Measurements from ENCODE around the gene TNPO3. TPM values are rescaled to one million over a fixed set of nuclear protein-coding genes. Genes with fewer than 3 reads are reported as not detected.

Gene TNPO3
- total RNA-seq, 1 donor from 2014 or later, result 32.6 TPM

DNA sequence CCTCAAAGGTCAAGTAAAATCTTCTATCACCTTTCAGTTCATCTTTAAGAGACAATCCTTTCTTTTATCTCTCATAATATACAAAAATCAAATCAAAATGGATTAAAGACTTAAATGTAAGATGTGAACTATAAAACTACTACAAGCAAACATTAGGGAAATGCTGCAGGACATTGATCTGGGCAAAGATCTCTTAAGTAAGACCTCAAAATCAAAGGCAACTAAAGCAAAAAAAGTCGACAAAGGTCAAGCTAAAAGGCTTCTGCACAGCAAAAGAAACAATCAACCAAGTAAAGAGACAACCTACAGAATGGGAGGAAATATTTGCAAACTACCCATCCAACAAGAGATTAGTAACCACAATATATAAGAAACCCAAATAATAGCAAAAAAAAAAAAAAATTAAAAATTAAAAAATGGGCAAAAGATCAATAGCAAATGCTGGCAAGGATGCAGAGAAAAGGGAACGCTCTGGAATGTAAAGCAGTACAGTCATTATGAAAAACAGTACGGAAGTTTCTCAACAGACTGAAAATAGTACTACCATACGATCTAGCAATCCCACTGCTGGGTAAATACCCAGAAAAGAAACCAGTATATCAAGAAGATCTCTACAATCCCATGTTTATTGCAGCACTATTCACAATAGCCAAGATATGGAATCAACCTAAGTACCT, 41.7 kb downstream of the TNPO3 start:
- H3K27ac ChIP-seq (replicated peaks), result no peak overlapping the region
- peaks cover 59% of the 10 kb centered on the region for H3K36me3 ChIP-seq
- peaks cover 19% of the 10 kb centered on the region for H3K4me1 ChIP-seq
- H3K9me3 ChIP-seq (replicated peaks), result no peaks in the 10 kb centered on the region
- H3K4me3 ChIP-seq, result no peak overlapping the region
- intact Hi-C loops (cut with micrococcal nuclease), result no loop called here
- no peak for DNase-seq
- H3K27me3 ChIP-seq (ENCODE audit: low read depth), result no peaks in the 10 kb centered on the region
- TF ChIP-seq, protein P1, sequence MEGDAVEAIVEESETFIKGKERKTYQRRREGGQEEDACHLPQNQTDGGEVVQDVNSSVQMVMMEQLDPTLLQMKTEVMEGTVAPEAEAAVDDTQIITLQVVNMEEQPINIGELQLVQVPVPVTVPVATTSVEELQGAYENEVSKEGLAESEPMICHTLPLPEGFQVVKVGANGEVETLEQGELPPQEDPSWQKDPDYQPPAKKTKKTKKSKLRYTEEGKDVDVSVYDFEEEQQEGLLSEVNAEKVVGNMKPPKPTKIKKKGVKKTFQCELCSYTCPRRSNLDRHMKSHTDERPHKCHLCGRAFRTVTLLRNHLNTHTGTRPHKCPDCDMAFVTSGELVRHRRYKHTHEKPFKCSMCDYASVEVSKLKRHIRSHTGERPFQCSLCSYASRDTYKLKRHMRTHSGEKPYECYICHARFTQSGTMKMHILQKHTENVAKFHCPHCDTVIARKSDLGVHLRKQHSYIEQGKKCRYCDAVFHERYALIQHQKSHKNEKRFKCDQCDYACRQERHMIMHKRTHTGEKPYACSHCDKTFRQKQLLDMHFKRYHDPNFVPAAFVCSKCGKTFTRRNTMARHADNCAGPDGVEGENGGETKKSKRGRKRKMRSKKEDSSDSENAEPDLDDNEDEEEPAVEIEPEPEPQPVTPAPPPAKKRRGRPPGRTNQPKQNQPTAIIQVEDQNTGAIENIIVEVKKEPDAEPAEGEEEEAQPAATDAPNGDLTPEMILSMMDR (IDR thresholded peaks at IDR 0.05; ENCODE audit: borderline replicate concordance), result no peak

DNA sequence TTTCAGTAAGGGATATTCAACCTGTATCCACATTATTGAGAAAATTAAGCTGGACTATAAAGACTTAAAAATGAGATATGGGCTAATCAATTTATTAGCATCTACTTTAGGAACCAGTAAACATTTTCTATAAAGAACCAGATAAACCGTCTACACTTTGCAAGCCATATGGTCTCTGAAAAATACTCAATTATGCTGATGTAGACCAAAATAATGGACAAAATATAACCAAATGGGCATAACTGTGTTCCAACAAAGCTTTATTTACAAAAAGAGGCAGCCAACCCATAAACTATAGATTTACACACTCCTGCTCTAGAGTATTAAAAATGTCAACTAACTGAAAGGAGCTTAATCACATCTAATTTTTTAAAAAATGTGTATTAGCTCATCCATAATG, 42.3 kb downstream of the TNPO3 start:
- Histone ChIP-seq H3K4me1 (peaks cover 19% of the 10 kb centered on the region), H3K36me3 (peaks cover 62% of the 10 kb centered on the region), H3K27me3 (ENCODE audit: low read depth) (no peaks in the 10 kb centered on the region), H3K9me3 (replicated peaks) (no peaks in the 10 kb centered on the region), H3K27ac (replicated peaks) (no peak overlapping the region), H3K4me3 (no peak overlapping the region)
- TF ChIP-seq, protein P1 (IDR thresholded peaks at IDR 0.05; ENCODE audit: borderline replicate concordance), result no peak
- intact Hi-C loops (cut with micrococcal nuclease), result no loop called here
- DNase-seq, result no peak

DNA sequence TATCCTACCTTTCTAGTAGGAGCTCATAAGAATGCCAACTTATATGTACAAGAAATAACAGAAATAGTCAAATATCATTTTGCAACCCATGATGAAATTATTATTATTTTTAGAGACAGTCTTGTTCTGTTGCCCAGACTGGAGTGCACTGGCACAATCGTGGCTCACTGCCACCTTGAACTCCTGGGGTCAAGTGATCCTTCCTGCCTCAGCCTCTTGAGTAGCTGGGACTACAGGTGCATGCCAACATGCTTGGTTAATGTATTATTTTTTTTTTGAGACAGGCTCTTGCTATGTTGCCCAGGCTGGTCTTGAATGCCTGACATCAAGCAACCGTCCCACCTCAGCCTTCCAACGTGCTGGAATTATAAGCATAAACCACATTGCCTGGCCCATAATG, 44.8 kb downstream of the TNPO3 start:
- Histone ChIP-seq H3K4me1 (peaks cover 19% of the 10 kb centered on the region), H3K27me3 (ENCODE audit: low read depth) (no peaks in the 10 kb centered on the region), H3K4me3 (no peak overlapping the region), H3K36me3 (peaks cover 44% of the 10 kb centered on the region), H3K27ac (replicated peaks) (no peak overlapping the region), H3K9me3 (replicated peaks) (no peaks in the 10 kb centered on the region)
- intact Hi-C loops (cut with micrococcal nuclease), result no loop called here
- DNase-seq, result no peak
- TF ChIP-seq, protein P1 (IDR thresholded peaks at IDR 0.05; ENCODE audit: borderline replicate concordance), result no peak

DNA sequence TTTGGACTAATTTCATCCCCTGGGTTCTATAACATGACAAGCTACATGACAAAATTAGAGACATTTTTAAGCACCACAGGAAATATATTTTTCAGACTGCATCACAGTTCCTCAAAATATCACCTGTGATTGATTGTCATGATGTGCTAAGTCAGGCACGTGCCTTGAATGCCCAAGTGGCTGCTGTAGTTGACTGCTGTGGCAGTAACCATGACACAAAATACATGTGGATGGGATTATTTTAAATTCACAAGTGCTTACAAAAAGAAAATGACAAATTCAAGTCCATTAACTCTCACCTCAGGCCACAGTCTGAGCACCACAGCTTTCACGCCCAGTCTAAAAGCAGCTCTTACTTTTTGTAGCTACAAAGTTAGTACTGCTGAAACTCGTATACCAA, 45.5 kb downstream of the TNPO3 start:
- intact Hi-C loops (cut with micrococcal nuclease), result no loop called here
- Histone ChIP-seq H3K4me3 (no peak overlapping the region), H3K27ac (replicated peaks) (no peak overlapping the region), H3K36me3 (peaks cover 44% of the 10 kb centered on the region), H3K4me1 (peaks cover 19% of the 10 kb centered on the region), H3K27me3 (ENCODE audit: low read depth) (no peaks in the 10 kb centered on the region), H3K9me3 (replicated peaks) (no peaks in the 10 kb centered on the region)
- no peak for DNase-seq
- TF ChIP-seq, protein P1 (IDR thresholded peaks at IDR 0.05; ENCODE audit: borderline replicate concordance), result no peak

DNA sequence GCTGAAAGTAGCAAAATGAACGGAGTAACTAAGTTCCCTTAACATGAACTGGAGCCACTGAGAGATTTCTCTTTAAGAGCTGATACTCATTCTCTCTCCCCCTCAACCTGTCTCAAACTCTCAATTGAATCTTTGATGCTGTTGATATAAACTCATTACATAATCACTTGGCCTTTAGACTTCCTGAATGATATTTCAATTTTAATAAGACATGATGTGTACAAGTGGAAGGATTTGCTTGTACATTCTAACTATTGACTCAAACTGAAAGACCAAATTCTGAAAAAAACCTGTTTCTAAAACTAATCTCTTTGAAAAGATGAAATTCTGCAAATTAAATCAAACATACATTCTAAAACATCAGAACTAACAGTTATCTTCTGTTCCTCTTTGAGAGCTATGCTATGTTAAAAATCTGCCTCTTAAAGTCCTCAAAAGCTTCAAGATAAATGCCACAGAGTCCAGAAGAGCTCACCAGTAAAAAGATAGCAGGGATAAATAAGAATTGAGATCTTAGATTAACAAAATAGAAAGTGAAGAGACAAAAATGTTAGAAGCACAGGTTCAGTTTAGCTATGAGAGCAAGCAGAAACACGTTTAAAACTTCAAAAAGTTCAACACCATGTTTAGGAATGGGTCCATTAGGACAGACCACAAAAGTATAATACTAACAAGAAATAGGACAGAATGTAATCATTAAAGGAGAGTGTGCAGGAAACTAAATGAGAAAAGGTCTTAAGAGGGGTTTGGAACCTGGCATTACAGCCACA, 46.1 kb downstream of the TNPO3 start:
- DNase-seq, result no peak
- TF ChIP-seq, protein P1 (IDR thresholded peaks at IDR 0.05; ENCODE audit: borderline replicate concordance), result no peak
- Histone ChIP-seq H3K4me3 (no peak overlapping the region), H3K4me1 (peaks cover 19% of the 10 kb centered on the region), H3K36me3 (peaks cover 44% of the 10 kb centered on the region), H3K27me3 (ENCODE audit: low read depth) (no peaks in the 10 kb centered on the region), H3K9me3 (replicated peaks) (no peaks in the 10 kb centered on the region), H3K27ac (replicated peaks) (no peak overlapping the region)
- intact Hi-C loops (cut with micrococcal nuclease), result no loop called here
